Choroid plexus epithelial cell (primary cell): ENCODE measurements around the gene ZNF470.

Source experiments
- DNase-seq: peaks from one replicate; pipeline ENCODE4 v3.0.0-alpha.2; 2010; ENCODE audit warnings: low read depth
- H3K4me3 ChIP-seq: 2 replicates; pipeline ENCODE4 v1.5.1; 2011; ENCODE audit warnings: low read depth, mild to moderate bottlenecking, control low read depth, low read length, moderate library complexity
- TF ChIP-seq, protein P1 (sequence below): conservative IDR thresholded peaks from 2 replicates; pipeline ENCODE4 v1.5.1; 2011; ENCODE audit warnings: low read depth, mild to moderate bottlenecking, control low read depth, inconsistent platforms, low read length, moderate library complexity

Gene ZNF470

DNA sequence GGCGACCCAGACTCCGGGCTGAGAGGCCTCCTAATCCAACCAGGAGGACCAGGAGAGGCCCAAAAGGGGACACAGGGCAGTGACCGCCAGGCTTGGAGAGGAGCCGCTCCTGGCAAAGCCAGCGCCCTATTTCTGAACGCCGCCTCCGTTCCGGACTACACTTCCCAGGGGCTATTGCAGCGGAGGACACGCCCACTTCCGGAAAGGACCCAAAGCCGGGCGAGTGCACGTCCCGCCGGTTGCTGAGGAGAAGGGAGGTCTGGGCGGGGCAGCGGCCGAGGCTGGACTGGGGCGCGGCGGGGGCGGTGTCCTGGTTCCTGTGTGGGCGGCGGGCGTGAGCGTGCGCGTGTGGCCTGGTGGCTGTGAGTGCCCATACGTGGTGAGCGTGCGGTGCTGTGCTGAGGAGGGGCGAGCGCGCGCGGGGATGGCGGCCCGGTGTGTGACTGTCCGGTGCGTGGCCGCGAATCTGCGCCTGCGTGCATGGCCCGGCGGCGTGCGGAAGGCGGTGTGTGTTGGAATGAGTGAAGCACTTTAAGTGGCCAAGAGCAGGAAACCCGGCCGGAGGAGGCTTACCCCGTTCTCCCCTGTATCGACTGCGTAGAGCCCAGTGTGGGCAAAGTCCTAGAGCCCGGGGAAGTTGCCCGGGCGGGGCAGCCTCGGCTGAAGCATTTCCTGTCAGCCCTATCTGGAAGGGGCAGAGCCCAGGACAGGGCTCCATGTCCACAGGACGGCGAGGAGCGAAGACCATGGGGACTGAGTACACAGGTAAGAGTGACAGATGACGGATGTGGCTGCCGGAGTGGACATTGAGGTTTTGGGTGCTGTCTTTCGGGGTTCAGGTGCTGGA is at the start of gene ZNF470:
Gene ZNF470 (plus strand): TSS at position 195 of the 847 bp plus-strand sequence. CDS start 2,844 bp downstream, outside the sequence.
- H3K4me3 ChIP-seq: peak within 1 kb of the TSS; percentile 98
- TF ChIP-seq, protein P1, sequence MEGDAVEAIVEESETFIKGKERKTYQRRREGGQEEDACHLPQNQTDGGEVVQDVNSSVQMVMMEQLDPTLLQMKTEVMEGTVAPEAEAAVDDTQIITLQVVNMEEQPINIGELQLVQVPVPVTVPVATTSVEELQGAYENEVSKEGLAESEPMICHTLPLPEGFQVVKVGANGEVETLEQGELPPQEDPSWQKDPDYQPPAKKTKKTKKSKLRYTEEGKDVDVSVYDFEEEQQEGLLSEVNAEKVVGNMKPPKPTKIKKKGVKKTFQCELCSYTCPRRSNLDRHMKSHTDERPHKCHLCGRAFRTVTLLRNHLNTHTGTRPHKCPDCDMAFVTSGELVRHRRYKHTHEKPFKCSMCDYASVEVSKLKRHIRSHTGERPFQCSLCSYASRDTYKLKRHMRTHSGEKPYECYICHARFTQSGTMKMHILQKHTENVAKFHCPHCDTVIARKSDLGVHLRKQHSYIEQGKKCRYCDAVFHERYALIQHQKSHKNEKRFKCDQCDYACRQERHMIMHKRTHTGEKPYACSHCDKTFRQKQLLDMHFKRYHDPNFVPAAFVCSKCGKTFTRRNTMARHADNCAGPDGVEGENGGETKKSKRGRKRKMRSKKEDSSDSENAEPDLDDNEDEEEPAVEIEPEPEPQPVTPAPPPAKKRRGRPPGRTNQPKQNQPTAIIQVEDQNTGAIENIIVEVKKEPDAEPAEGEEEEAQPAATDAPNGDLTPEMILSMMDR: no peak
- DNase-seq: peak; percentile 93

- TF ChIP-seq, protein P1: no peak
- no peak overlapping the region for H3K4me3 ChIP-seq
- DNase-seq: no peak
Observed at GRCh38 chr19:56525214-56525860, 41.9 kb upstream of the ZNF470 start.

GRCh38 chr19:56537442-56537841 is 29.8 kb upstream of the ZNF470 start:
- DNase-seq: no peak
- H3K4me3 ChIP-seq: no peak overlapping the region
- TF ChIP-seq, protein P1: no peak

DNA sequence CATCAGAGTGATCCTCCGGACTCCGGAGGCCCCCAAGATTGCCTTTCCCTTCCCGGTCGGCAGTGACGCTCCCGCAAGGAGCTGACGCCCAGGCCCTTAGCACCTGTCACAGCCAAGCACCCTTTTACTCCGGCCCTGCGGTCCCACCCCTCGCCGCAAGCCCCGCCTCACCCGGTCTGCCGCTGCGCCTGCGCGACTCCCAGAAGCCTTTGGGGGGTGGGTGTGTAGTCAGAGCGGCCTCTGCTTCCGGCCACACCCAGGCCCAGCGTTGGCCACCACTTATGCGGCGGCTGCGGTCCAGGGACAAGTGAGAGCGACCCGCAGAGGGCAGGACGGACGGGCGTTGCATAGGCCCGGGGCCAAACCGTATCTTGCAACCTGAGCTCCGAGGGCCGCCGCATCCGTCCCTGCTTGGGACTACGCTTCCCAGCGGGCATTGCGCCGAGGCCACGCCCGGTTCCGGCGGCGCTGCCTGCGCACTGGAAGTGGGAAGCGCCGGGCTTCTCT is 29.0 kb upstream of the ZNF470 start:
- peak; percentile 94 for DNase-seq
- H3K4me3 ChIP-seq: peak overlapping the region; percentile 98
- TF ChIP-seq, protein P1: no peak

- peak within 1 kb of the TSS; percentile 98 for H3K4me3 ChIP-seq
- TF ChIP-seq, protein P1: no peak
- no peak for DNase-seq
Observed at GRCh38 chr19:56538761-56539263, 28.5 kb upstream of the ZNF470 start, which contains the start of gene ZFP28. TSS of gene ZFP28 (plus strand) at chr19:56538948. CDS start at chr19:56539019, 71 bp downstream.

DNA sequence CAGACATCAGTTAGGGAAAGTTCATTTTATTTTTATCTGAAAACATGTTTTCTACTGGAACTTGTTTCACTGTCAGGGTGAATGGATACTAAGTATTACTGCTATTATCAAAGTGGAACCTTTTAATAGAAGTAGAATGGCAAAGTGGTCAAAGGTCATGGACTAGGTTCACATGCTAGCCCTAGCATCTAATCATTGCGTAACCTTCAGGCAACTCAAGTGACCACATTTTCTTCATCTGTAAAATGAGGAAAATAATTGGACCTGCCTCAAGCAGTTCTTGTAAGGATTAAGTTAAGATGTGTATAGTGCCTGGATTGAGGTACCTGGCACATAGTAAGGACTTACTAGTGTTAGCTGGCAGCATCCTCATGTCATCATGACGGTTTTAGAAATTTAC is 23.5 kb upstream of the ZNF470 start:
- DNase-seq: no peak
- no peak overlapping the region for H3K4me3 ChIP-seq
- TF ChIP-seq, protein P1: no peak
